Measurements from ENCODE around the gene RNU6-1. TPM values are rescaled to one million over a fixed set of nuclear protein-coding genes. Genes with fewer than 3 reads are reported as not detected.

RNU6-1 gene
- total RNA-seq, 4 donors from 2014 or later: not detected

DNA sequence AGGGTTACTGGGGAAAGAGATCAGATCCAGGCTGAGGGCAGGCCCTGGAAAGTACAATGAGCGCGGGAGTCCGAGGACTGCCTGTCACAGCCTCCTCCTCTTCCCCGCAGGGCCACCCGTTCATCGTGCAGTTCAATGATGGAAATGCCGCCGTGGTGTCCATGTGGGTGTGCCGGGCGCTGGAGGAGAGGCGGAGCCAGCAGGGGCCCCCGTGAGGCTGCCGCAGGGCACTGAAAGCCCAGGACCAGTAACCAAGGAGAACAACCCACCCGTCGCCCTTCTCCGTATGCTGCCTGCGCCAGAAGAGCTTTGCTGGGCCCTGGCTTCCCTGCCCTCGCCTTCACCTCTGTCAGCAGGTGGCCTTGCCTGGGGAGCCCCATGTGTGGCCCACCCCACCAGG is 33.3 kb downstream of the RNU6-1 start:
- ATAC-seq (ENCODE audit: low FRiP score): no peak
- peak; percentile 3 for DNase-seq (ENCODE audit: low spot score)
- TF ChIP-seq, protein P1, sequence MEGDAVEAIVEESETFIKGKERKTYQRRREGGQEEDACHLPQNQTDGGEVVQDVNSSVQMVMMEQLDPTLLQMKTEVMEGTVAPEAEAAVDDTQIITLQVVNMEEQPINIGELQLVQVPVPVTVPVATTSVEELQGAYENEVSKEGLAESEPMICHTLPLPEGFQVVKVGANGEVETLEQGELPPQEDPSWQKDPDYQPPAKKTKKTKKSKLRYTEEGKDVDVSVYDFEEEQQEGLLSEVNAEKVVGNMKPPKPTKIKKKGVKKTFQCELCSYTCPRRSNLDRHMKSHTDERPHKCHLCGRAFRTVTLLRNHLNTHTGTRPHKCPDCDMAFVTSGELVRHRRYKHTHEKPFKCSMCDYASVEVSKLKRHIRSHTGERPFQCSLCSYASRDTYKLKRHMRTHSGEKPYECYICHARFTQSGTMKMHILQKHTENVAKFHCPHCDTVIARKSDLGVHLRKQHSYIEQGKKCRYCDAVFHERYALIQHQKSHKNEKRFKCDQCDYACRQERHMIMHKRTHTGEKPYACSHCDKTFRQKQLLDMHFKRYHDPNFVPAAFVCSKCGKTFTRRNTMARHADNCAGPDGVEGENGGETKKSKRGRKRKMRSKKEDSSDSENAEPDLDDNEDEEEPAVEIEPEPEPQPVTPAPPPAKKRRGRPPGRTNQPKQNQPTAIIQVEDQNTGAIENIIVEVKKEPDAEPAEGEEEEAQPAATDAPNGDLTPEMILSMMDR (IDR thresholded peaks at IDR 0.05): no peak

DNA sequence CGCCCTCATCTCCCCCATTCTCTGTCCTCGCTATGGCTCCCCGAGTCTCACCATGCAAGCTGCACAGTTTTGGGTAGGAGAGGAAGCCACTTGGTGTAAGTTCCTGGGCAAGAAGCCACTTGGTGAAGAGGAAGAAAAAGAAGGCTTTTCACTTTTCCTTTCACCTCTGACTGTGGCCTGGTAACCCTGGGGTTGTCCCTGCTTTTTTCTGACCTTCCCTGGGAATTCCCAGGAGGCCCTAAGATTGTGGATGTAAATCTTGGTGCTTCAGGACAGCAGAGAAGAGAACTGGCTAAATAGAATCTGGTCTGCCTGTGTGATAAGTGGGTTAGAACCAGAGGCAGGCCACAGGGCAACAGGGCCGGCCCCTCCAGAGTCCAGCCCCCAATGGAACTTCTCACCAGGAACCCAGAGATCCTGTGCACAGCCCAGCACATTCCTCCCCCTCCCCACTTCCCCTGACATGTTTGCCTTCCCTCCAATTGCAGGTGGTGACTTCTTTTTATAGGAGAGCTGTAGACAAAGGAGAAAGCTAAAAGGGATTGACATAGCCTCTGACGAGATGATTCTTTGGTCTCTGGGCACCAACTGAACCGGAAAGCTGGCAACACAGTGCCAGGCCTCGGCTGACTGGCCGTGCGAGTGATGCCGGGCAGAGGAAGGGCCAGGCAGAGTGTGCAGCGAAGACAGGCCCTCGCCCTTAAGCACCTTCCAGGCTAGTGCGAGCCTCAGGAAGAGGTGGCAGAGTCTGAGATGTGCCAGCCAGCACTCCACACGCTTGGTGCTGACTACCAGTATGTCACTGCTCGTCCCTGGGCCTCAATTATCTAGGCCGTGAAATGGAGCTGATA is 34.0 kb downstream of the RNU6-1 start:
- ATAC-seq (ENCODE audit: low FRiP score) (no peak), DNase-seq (ENCODE audit: low spot score) (no peak)
- TF ChIP-seq, protein P1 (IDR thresholded peaks at IDR 0.05): no peak

DNA sequence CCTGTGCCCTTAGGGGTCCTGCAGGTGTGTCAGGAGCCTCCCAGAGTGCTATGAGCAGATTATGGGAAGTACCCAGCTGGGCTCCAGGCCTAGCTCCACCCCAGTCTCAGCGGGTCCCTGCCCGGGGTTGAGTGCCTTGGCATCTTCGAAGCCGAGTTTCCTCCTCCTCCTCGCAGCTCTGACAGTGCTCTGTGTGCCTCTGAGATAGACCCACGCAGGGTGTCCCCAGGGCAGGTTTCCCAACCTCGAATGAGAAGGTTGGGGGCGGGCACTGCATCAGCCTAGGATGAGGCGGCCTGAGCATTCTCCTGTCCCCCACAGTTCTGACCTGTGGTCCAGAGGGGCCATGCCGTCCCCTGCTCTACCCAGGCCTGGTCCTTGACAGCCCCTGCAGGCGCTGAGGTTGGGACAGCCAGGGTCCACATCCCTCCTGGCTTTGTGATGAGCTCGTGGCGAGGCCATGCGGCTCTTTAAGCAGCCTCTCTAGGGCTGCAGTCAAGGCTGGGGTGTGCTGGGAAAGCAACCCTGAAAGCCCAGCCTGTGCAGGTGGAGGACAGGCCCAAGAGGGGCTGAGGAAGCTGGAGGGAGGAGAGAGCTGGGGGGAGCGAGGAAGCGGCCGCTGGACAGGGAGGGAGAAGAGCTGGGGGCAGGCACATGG is 34.7 kb downstream of the RNU6-1 start:
- no peak for ATAC-seq (ENCODE audit: low FRiP score)
- DNase-seq (ENCODE audit: low spot score): no peak
- TF ChIP-seq, protein P1 (IDR thresholded peaks at IDR 0.05): no peak

DNA sequence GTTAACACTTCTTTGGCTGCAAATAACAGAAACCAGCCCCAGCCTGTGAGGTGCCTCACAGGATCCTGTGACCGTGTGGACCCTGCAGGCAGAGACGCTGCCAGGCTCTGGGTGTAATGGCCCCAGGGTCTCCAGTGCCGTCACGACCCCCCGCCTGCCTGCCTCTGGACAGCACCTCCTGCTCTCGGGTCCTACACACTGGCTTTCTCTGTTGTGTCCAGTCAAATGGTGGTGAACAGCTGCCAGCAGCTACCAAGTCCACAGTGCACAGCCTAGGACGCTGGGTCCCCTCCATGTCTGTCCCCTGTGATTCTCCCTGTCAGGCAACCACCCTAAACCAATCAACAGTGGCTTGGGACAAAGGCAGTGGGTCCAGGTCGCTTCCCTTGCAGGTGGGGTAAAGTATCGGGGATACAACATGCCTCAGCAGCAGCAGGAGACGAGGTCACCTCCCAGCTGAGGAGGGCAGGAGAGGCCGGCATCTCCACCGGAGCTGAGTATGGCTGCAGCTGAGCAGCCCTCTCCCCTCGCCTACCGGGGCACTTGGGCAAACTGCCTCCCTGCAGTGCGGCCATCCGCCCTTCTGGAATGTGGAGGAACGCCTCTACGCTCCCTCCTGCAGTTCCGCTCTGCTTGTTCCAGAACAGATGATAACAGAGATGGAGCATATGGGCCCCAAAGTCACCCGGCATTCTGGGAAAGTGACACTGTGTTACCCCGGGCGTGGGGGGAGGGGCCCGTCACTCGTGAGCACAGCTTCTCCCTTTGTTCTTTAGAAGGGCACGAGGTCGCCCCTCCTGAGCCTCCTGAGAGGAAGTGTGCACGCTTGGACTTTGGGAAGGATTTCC is 35.6 kb downstream of the RNU6-1 start:
- ATAC-seq (ENCODE audit: low FRiP score) (no peak), DNase-seq (ENCODE audit: low spot score) (no peak)
- TF ChIP-seq, protein P1 (IDR thresholded peaks at IDR 0.05): no peak

DNA sequence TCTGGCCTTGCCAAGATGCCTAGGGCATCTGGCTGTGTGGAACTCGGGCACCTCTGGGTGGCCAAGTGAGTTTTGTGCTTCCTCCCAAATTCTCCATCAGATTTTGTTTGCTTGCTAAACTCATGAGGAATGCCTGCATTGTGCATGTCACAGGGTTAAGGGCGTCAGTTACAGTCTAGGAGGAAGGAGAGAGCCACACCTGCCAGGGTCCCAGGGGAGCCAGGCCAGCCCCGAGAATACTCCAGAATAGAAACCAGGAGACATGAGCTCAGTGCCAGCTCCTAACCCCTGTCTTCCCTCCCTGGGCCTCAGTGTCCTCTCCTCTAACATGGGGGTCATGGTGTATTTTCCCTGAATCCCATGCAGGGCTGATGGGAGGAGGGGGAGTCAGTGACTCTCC is 36.5 kb downstream of the RNU6-1 start:
- TF ChIP-seq, protein P1 (IDR thresholded peaks at IDR 0.05): no peak
- no peak for ATAC-seq (ENCODE audit: low FRiP score)

DNA sequence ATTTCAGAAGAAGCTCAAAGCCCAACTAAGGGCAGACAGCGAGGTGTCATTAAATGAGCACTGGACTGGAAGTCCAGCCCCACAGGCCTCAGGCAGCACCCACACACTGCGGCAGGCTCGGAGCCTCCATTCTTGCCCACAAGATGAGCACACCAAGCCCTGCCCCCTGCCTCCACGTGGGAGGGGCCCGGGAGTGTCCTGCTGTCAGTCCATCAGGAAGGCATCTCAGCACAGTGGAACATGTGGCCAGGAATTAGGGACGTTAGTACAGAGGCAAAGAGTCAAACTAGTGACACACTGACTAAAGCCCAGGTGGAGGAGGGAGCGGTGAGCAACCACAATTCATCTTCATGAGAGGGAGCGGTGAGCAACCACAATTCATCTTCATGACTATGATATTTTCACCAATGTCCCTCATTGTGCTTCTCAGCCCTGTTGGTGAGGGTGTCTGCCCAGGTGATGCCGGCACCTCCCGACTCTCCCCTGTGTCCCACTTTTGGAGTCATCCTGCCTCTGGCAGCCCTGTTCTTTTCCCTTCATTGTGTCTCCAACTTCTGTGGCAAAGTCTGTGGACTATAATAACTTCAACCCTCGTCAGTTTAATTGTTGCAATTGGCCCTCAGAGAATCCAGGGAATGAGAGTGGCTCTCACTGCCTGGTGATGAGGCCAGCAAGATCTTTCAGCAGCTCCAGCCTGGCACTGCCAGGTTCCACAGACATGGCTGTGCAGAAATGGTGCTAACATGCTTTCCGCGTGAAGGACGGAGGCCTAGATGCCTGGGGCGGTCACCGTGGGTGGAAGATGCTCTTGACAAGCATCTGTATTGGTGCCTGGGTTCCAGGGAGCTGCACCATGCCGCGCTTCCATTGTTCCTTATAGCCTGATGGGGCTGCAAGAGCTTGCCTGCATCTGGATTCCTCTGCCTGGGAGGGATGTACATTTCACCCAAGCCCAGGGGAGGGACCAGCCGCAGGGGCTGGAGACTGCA is 37.6 kb downstream of the RNU6-1 start:
- TF ChIP-seq, protein P1 (IDR thresholded peaks at IDR 0.05): no peak
- DNase-seq (ENCODE audit: low spot score) (no peak), ATAC-seq (ENCODE audit: low FRiP score) (no peak)

More for the DNA sequence above, 36.5 kb downstream of the RNU6-1 start:
- no peak for DNase-seq (ENCODE audit: low spot score)

Measured in omental fat pad (tissue), 4 donors.